H54 (cell line): ENCODE measurements around the gene A2M.

ENCODE experiments used
- DNase-seq: peaks from one replicate; pipeline ENCODE4 v3.0.0; 2011; ENCODE audit warnings: low spot score, mixed read lengths; ENCODE audit not compliant: insufficient read length
- FAIRE-seq: peaks from 3 replicates; lab custom pipeline; 2011; peaks lifted over from hg19 to GRCh38; lab: Jason Lieb, UNC
- POLR2A ChIP-seq: IDR thresholded peaks from 2 replicates; pipeline ENCODE4 v1.6.1; 2011; ENCODE audit warnings: low read depth, mild to moderate bottlenecking, low read length

A2M gene

GRCh38 chr12:9109737-9110491 is 5.8 kb downstream of the A2M start:
- FAIRE-seq (no peak), DNase-seq (no peak)
- no peak for TF ChIP-seq POLR2A

- FAIRE-seq, result no peak
- no peak for TF ChIP-seq POLR2A
Observed at GRCh38 chr12:9109213-9109522, 6.6 kb downstream of the A2M start.

GRCh38 chr12:9108504-9109212 is 7.1 kb downstream of the A2M start:
- TF ChIP-seq POLR2A, result no peak
- FAIRE-seq (no peak), DNase-seq (no peak)

More at GRCh38 chr12:9109213-9109522, 6.6 kb downstream of the A2M start:
- DNase-seq, result no peak

- FAIRE-seq (no peak), DNase-seq (no peak)
- no peak for TF ChIP-seq POLR2A
Observed at GRCh38 chr12:9107542-9107873, 8.2 kb downstream of the A2M start.

GRCh38 chr12:9106610-9107541 is 8.8 kb downstream of the A2M start:
- no peak for FAIRE-seq
- DNase-seq, result no peak
- TF ChIP-seq POLR2A, result no peak

- no peak for FAIRE-seq
- no peak for TF ChIP-seq POLR2A
- DNase-seq, result no peak
Observed at GRCh38 chr12:9106067-9106466, 9.7 kb downstream of the A2M start.

GRCh38 chr12:9104767-9105423 is 10.8 kb downstream of the A2M start:
- DNase-seq (no peak), FAIRE-seq (no peak)
- TF ChIP-seq POLR2A, result no peak

- DNase-seq (no peak), FAIRE-seq (no peak)
- no peak for TF ChIP-seq POLR2A
Observed at GRCh38 chr12:9104087-9104486, 11.6 kb downstream of the A2M start.

- TF ChIP-seq POLR2A, result no peak
- FAIRE-seq (no peak), DNase-seq (no peak)
Observed at GRCh38 chr12:9103050-9103849, 12.5 kb downstream of the A2M start.

GRCh38 chr12:9101018-9101687 is 14.6 kb downstream of the A2M start:
- DNase-seq (no peak), FAIRE-seq (no peak)
- TF ChIP-seq POLR2A, result no peak

- no peak for TF ChIP-seq POLR2A
- no peak for FAIRE-seq
Observed at GRCh38 chr12:9099552-9100190, 16.0 kb downstream of the A2M start.

GRCh38 chr12:9098463-9099026 is 17.2 kb downstream of the A2M start:
- TF ChIP-seq POLR2A, result no peak
- DNase-seq (no peak), FAIRE-seq (no peak)

More at GRCh38 chr12:9099552-9100190, 16.0 kb downstream of the A2M start:
- DNase-seq, result no peak
